Stimulated activated CD8-positive, alpha-beta memory T cell treated with anti-CD3 and anti-CD28 coated beads, Interleukin-12 subunit alpha, Interleukin-12 subunit beta, amount 100 ng/mL, for 1 hour (primary cell): ENCODE data around the gene RAB3D.
"Not testable (repeated sequence)": the region's sequence is repeated elsewhere in the genome, so short reads cannot be mapped to it uniquely, and the experiment has no call there.

ENCODE experiments used
- DNase-seq: peaks from one replicate; pipeline ENCODE4 v3.0.0-alpha.2; 2020; ENCODE audit warnings: low read depth

Gene RAB3D

DNA sequence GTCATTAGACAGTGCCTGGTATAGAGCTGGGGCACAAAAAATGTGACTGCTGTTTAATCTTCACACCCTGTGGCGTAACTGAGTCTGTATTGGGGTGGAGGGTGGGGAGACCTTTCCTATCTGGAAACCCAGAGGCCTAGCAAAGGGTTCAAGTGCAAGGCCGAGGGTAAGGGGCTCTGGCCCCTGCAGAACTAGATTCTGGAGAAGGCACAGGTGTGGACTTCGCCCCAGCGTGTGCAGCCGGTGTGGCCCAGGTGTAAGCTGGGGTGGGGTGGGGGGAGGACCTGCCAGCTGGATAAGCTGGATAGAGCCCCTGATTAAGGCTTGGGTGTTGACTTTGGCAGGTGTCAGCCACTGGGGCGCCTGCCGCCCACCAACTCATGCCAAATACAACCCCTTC is 1.3 kb downstream of the RAB3D start:
- DNase-seq = no peak

- no peak for DNase-seq
These were observed 2.4 kb downstream of the RAB3D start for GRCh38 chr19:11337080-11337479.

GRCh38 chr19:11335449-11336146 is 3.9 kb downstream of the RAB3D start:
- DNase-seq = no peak

DNA sequence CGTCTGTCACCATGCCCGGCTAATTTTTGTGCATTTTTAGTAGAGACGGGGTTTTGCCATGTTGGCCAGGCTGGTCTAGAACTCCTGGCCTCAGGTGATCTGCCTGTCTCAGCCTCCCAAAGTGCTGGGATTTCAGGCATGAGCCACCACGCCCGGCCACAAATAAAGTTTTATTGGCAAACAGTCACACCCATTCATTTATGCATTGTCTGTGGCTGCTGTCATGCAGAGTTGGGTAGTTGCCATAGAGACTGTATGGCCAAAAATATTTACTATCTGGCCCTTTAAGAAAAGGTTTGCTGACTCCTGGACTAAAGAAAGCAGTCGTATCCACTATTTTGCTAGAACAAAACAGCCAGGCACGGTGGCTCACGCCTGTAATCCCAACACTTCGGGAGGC is 5.6 kb downstream of the RAB3D start:
- not testable (repeated sequence) for DNase-seq

GRCh38 chr19:11332822-11333221 is 6.6 kb downstream of the RAB3D start:
- no peak for DNase-seq

DNA sequence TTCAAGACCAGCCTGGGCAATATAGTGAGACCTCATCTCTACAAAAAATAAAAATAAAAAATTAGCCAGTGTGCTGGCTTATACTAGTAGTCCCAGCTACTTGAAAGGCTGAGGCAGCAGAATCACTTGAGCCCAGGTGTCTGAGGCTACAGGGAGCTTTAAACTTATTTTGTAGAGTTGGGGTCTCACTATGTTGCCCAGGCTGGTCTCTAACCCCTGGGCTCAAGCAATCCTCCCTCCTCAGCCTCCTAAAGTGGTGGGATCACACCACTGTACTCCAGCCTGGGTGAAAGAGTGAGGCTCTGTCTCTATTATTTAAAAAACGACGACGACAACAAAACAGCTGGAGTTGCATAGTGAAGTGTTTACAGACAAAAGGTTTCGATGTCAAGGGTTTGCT is 8.0 kb downstream of the RAB3D start:
- no peak for DNase-seq

GRCh38 chr19:11330127-11330526 is 9.3 kb downstream of the RAB3D start:
- no peak for DNase-seq

- DNase-seq = no peak
These were observed 13.9 kb downstream of the RAB3D start for GRCh38 chr19:11325544-11325943.

- no peak for DNase-seq
These were observed 14.6 kb downstream of the RAB3D start for GRCh38 chr19:11324748-11325389.

DNA sequence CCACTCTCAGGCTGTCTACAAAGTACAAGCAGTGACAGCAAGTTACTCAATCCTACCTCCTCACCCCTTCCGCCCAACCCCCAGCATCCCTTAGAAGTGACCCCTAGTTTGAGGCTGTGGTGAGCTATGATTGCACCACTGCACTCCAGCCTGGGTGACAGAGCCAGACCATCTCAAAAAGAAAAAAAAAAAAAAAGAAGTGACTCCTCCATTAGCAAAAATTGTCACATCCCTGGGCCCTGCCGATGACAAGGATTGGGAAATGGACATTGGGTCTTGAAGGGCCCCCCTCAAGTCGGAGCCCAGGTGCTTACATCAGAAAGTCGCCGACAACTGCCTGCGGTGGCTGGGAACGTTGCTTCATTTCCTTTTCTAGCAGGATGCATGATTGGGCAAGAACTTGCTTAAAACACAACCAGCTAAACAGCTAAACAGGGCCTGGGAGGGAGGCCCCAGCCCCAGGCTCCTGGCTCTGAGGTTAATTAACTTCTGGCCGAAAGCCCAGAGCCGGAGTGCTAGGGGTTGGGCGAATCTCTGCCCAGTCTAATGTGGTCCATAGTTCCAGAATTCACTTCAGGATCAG is 15.3 kb downstream of the RAB3D start:
- no peak for DNase-seq

DNA sequence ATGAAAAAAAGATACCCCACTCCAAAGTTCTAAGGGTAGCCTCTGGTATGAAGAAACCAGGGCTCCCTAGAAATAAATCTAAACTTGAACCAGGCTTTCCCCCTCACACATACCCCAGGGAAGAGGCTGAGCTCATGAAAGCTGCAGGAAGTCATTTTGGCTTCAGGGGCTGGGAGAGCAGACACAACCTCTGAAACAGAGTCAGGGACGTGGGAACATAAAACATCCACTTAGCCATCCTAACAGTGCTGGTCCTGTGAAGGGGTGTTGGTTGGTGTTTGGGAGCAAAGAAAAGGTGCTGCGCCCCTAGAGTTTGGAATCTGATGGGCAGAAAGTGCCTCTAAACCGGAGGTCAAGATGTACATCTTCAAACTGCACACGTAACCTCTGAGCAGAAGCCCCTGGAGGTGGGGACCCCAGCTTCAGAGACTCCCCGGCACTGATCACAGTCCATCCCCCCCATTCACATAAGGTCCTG is 15.8 kb downstream of the RAB3D start:
- no peak for DNase-seq

DNA sequence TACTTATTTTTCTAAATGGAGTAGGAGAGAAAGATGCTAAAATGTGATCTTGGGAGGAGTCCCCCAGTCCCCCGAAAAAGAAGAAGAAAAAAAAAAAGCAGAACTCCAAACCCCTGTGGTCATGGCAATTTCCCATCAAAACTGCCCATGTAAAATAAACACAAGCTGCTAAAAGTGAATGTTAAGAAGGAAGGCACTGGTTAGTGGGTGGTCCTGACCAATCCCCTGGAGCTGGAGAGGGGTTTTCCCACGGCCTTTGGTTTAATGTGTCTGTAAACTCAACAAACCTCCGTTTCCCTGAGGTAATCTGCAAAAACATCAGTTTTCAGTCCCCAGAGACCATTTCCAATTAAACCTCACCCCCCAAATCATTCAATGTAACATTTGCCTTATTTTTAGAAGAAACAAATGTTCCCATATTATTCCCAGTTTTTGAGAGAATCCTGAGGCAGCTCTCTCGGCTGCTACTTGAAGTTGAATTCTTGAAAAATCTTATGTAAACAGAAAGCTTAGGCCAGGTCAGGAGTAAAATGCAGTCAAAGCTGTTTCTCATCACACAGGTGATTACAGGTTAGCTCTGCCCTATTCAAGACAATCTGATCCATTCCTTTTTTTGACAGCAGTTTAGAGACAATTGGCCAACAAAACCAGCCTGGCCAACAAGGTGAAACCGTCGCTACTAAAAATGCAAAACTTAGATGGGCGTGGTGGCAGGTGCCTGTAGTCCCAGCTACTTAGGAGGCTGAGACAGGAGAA is 17.0 kb downstream of the RAB3D start:
- DNase-seq = no peak

GRCh38 chr19:11321191-11322126 is 18.0 kb downstream of the RAB3D start:
- DNase-seq = no peak

DNA sequence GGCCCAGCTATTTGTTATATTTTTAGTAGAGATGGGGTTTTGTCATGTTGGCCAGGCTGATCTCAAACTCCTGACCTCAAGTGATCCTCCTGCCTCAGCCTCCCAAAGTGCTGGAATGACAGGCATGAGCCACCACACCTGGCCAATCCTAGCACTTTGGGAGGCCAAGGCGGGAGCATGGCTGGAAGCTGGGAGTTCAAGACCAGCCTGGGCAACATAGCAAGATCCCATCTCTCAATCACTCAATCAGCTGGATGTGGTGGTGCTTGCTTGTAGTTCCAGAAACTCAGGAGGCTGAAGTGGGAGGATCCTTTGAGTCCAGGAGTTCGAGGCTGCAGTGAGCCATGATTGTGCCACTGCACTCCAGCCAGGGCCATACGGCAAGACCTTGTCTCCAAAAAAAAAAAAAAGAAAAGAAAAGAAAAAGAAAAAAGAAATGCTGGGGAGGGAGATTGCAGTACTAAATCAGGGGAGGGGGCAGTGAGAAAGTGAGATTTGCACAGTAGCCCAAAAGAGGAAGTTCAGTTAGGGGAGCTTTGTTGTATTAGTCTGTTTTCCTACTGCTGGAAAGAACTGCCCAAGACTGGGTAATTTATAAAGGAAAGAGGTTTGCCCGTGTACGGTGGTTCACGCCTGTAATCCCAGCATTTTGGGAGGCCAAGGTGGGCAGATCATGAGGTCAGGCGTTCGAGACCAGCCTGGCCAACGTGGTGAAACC is 19.0 kb downstream of the RAB3D start:
- not testable (repeated sequence) for DNase-seq

- DNase-seq = no peak
These were observed 33.1 kb downstream of the RAB3D start for GRCh38 chr19:11306337-11306736.

- DNase-seq = no peak
These were observed 34.5 kb downstream of the RAB3D start for GRCh38 chr19:11304936-11305335.

DNA sequence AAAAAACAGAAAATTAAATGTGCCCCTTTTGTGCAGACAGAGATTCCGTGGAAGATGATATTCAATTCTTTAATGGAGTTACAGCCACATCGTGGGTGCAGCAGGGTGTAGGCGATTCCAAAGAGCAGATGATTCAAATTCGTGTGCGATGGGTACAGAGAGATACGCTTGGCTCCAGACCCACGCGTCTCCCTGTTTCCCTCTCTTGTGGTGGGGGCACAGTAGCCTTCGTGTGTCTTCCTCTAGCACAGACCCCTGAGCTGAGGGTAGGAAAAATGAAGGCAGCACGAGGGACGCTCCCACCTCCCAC is 38.7 kb downstream of the RAB3D start:
- no peak for DNase-seq

GRCh38 chr19:11299946-11300810 is 39.3 kb downstream of the RAB3D start:
- no peak for DNase-seq

DNA sequence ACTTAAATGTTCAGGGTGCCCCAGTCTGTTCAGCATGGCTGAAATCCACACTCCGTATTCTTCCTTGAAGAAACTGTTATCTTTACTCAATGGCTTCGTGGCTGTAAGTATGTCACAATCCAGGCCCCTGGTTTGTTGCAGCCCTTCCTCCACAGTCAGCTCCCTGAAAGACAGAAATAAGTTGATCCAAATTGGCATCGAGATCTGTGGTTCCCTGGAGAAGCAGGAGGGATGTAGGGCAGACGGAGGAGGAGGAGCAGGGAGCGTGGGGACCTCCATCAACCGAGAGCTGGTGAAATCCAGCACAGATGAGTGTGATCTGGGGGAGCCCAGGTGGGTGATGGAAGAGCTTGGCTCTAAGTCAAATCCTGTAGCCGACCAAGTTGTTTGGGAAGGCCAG is 43.2 kb downstream of the RAB3D start:
- DNase-seq = no peak

DNA sequence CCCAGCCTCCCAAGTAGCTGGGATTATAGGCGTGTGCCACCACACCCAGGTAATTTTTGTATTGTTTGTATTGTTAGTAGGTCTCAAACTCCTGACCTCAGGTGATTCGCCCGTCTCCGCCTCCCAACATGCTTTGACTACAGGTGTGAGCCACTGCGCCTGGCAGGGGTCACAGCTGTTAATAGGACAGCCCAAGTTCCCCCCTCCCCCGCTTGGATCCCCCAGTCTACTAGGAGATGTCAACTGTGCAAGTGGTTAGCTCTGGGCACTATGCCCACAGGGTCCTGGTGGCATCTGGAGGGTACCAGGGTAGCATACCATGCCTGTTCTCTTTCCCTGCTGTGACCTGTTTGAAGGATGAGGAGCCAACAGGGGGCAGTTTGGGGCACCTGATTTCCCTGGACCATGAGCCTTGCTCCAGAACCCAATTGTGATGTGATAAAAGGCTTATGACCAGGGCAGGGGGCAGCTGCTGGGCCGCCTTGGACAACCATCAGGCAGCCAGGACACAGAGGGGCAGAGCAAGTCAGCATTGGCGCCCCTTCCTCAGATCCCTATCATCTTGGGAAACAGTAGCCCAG is 43.7 kb downstream of the RAB3D start, which contains the start of gene TSPAN16:
TSPAN16 (plus strand) TSS at position 496 of the 581 bp plus-strand sequence. CDS start 138 bp downstream, outside the sequence.
- DNase-seq = no peak
